HG02938 (cell line): ENCODE results near the gene DNM2.
A peak's percentile ranks its signal among the peaks of the same experiment; 100 is the strongest.

Experiments
- ATAC-seq: cut with Tn5 transposase; IDR thresholded peaks from one replicate; pipeline ENCODE4 v1.9.1; 2021; ENCODE audit warnings: mild to moderate bottlenecking, moderate library complexity; ENCODE audit not compliant: unreplicated experiment

Gene DNM2

DNA sequence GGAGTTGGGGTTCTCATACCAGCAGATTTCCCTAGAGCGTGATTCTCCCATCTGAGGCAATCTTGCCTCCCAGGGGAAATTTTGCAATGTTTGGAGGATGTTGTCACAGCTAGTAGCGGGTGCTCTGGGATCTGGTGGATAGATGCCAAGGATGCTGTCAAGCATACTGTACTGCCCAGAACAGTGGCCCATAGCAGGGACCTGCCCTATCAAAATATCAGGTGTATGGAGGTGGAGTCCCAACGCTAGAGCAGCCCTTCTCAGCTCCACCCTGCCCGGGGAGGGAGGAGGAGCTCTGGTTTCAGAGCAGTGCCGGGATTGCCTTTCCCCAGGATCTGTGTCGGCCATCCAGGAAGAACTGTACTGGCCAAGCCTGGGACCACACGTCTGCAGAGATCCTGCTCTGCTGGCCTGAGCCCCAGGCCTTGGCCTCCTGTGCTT, 27.5 kb upstream of the DNM2 start:
- no peak for ATAC-seq

DNA sequence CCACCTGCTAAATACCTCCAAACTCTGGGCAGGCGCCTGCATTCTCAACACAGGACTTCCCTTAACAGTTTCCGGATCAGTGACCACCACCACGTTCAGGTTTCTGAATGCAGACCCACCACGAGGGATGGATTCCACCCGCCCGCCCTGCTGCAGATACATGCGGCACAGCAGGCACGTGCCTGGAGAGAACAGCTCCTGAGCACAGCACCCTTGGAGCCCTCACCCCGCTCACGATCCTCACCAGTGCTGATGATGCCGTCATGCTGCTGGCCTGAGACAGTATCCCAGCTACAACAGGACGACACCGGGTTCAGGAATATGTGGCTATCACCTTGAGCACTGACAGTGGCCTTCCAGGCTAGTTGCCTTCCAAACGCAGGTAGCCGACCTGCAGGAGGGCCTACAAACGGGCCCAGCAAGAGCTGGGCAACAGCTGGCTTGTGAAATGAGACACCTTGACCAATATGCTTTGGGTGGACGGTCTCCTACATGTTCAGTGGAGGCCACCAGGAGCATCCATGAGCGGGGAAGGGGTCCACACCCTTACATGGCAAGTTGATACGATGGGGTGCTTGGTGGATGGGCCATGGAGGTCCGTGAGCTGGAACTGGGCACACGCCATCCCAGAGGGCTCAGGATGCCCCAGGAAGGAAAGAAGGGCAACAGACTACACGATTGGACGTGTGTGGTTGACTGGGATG, 26.5 kb upstream of the DNM2 start:
- no peak for ATAC-seq

DNA sequence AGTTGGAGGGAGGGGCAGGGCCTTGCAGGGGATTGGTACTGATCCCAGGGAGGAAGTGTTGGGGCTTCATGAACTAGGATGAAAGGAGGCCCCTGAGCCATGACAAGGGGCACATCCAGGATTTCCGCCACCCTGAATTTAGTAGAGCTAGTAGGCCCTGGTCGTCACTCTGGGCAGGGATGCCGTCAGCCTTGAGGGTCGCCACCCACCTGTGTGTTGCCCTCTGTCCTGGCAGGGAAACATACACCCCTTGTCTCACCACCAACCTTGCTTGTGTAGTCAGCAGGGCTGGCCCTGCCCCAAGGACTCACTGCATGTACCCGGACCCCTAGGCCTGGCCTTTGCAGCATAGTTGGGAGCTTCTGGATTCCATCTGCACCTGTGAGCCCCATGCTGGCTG, 26.0 kb upstream of the DNM2 start:
- no peak for ATAC-seq

DNA sequence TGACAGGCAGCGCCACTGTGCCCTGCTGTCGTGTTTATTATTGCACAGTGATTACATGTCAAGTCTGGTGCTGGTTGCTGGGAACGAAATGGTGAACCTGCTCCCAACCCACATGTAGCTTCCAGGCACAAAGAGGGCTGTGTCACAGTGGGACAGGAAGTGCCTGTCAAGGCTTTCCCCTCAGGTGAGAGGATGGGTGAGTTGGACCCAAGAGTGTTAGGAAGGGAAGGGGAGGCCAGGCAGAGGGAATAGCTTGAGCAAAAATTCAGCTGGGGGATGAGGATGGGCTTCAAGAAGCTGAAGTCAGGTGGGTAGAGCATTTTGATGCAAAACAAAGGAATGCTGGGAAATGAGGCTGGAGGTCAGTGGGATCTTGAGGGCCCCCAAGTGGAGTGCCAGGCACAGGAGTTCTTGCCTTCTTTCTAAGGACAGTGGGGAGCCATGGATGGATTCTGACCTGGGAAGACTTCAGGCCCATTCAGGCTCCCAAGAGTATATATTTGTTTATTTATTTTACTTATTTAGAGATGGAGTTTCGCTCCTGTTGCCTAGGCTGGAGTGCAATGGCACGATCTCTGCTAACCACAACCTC, 25.1 kb upstream of the DNM2 start:
- ATAC-seq, result no peak

GRCh38 chr19:10694706-10695307, 23.1 kb upstream of the DNM2 start:
- ATAC-seq, result no peak

DNA sequence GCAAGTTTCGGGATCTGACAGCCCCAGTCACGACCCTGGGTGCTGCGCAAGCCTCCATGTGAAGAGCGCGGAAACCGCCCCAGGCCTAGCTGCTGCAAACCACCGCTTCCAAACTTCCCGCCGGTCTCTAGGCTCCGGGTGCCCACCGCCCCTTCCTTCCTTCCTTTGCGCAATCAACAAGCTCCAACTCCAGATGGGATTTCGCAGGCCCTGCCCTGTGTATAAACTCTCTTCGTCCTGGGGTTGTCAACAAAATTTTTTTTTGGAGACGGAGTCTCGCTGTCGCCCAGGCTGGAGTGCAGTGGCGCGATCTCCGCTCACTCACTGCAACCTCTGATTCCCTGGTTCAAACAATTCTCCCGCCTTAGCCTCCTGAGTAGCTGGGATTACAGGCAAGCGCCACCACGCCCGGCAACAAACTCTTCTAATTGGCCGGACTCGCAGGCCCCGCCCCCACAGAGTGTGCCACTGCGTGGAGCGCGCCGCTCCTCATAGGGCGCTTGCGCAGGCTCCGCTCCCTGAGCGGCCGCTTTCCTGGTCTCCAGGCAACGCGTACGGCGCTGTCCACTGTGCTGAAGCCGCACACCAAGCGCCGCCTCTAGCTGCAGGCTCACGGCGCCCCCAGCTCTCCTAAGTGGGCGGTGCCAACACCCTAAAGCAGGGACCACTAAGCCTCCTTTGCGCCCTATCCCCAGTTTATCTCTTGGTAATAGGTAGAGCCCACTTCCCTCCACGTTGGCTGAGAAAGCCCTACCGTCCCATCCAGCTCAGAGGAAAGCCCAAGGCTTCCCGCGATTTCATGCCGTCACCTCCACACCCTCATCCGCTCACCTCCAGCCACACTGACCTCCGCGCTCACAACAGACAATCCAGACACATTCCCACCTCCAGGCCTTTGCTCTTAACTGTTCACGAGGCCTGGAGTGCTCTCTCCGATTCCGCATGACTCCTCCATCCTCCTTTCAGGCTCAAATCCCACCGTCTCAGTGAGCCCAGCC, 22.2 kb upstream of the DNM2 start:
- peak; percentile 49 for ATAC-seq

- no peak for ATAC-seq
These were observed 18.1 kb upstream of the DNM2 start for GRCh38 chr19:10699650-10700335.

- ATAC-seq, result no peak
These were observed 15.8 kb upstream of the DNM2 start for GRCh38 chr19:10701955-10702525.

DNA sequence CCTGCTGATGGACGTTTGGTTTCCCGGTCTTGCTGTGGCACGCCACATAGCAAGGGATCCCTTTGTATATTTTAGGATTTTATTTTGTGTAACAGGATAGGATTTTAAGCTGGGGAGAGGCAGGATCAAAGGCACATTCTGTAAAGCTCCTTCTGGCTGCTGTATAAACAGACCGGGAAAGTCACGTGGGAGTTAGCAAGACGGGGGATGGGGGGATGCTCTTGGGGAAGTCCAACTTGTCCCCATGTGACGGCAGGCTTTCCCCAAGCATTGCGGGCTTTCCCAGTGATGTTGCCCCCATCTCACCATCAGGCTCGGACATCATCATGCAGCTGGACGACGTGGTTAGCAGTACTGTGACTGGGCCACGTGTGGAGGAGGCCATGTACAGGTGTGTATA, 10.9 kb upstream of the DNM2 start:
- ATAC-seq, result no peak

DNA sequence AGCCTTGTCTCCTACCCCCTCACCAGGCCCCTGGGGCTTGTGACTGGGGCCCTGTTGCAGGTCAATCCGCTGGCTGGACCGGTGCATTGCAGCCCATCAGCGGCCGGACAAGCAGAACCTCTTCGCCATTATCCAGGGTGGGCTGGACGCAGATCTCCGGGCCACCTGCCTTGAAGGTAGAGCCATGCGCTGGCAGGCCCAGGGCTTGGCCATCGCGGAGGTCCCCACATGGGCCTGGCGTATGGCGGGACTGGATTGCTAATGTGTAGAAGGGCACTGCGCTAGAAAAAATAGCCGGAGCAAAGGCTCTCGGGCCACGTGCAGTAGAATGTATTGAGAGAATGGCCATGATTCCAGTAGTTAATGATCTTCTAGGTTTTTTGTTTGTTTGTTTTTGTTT, 10.4 kb upstream of the DNM2 start:
- no peak for ATAC-seq

GRCh38 chr19:10708291-10708690, 9.6 kb upstream of the DNM2 start:
- ATAC-seq, result no peak

GRCh38 chr19:10712045-10712444, 5.8 kb upstream of the DNM2 start:
- no peak for ATAC-seq

- no peak for ATAC-seq
These were observed 5.1 kb upstream of the DNM2 start for GRCh38 chr19:10712754-10713153.

DNA sequence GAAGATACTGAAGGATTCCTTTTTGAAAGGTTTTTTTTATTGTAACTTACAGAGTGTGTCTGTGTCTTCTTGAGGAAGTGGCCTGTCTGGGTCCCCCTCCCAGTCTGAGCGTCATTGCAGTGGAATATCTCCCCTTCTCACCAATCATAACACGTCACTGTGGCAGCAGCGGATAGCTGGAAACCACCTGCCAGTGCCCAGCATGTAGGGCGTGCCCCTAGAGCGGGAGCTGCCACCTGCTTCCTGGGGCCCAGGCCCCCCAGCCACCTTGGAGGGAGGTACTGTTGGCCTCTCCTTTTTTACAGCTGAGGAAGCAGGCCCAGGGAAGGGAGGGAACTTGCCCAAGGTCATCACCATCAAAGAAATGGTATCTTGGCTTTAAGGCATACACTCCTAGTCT, 4.6 kb upstream of the DNM2 start:
- no peak for ATAC-seq

DNA sequence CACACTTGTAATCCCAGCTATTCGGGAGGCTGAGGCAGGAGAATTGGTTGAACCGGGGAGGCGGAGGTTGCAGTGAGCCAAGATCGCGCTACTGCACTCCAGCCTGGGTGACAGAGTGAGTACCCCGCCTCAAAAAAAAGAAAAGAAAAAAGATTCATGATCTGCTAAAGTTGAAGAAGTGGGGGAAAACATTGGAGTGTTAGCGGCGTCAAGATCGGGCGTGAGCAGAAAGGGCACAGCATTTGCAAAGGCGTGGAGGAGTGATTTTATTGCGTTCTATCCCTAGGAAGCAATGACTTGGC, 874 bp upstream of the DNM2 start:
- ATAC-seq, result no peak

DNA sequence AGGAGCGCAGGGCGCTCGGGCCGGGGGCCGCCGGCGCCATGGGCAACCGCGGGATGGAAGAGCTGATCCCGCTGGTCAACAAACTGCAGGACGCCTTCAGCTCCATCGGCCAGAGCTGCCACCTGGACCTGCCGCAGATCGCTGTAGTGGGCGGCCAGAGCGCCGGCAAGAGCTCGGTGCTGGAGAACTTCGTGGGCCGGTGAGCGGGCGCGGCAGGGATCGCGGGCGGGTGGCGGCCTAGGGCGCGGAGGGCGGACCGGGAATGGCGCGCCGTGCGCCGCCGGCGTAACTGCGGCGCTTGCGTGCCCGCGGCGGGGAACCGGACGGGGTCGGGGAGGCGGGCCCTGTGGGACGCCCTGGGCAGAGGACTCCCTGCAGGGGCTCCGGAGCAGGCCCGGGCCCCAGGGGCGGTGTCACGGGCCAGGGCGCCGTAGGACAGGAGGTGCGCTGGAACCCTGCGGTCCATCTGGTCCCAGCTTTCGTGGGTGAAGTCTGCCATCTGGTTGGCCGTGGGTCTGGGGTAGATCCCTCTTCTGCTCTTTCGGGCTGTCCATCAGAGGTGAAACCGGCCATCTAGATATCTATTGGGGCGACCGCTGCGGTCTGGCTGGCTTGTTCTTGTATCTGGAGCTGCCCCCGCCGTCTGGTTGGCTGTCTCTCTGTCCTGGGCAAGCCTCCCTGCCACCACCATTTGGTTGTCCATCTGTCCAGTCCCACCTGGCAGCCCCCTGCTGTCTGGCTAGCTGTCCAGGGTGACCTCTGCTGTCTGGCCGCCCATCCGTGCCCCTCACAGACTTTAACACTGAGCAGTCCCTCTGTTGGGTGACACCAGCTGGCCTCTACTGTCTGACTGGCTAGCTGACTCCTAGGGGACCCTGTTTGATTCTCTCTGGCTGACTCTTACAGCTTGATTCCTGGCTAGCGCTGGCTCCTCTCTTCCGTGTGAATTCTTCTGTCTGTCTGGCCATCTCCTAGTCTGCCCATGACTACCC, 622 bp downstream of the DNM2 start:
- no peak for ATAC-seq

DNA sequence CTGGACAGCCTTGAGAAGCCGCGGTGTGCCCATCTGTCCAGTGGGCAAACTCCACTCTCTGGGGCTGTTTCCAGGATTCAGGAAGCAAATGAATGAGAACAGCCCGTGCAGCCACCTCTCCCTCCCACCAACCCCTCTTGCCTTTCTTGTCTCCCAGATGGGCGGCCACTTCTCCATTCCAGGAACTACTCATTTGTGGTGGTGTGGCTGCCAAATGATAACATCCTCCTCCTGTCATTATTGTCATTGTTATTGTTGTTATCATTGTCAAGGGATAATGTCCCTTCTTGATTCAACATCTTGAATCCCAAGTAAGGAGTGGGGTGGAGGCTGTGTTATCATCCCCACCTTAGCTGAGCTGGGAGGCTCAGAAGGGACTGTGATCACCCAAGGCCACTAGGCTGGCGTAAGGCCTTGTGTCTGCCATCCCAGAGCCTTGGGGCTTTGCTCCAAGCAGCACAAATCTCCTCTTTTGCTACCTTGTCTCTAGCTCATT, 1.6 kb downstream of the DNM2 start:
- no peak for ATAC-seq

GRCh38 chr19:10720607-10721125, 2.8 kb downstream of the DNM2 start:
- ATAC-seq, result no peak

- no peak for ATAC-seq
These were observed 5.7 kb downstream of the DNM2 start for GRCh38 chr19:10723591-10723990.
